HUES6 (cell line): Measurements from ENCODE around the gene TNFSF12.

Source experiments
- H3K27ac ChIP-seq: 2 replicates; pipeline ENCODE4 v1.7.0; 2013; ENCODE audit warnings: low read depth, mild to moderate bottlenecking, low read length, inconsistent platforms
- H3K27me3 ChIP-seq: 2 replicates; pipeline ENCODE4 v1.6.1; 2013; ENCODE audit warnings: low read length; ENCODE audit not compliant: control insufficient read depth, insufficient read depth
- H3K36me3 ChIP-seq: 2 replicates; pipeline ENCODE4 v1.6.1; 2013; ENCODE audit warnings: low read length; ENCODE audit not compliant: control insufficient read depth, insufficient read depth
- H3K4me1 ChIP-seq: 2 replicates; pipeline ENCODE4 v1.6.1; 2013; ENCODE audit warnings: low read length; ENCODE audit not compliant: control insufficient read depth, insufficient read depth
- H3K4me3 ChIP-seq: 2 replicates; pipeline ENCODE4 v1.5.1; 2013; ENCODE audit warnings: low read depth, low read length
- H3K9ac ChIP-seq: one replicate; pipeline ENCODE4 v1.6.1; 2013; ENCODE audit warnings: mild to moderate bottlenecking, low read length
- H3K9me3 ChIP-seq: 2 replicates; pipeline ENCODE4 v1.6.1; 2013; ENCODE audit warnings: low read depth, low read length; ENCODE audit not compliant: control insufficient read depth, insufficient read depth

TNFSF12 gene

GRCh38 chr17:7549401-7550055 is 670 bp downstream of the TNFSF12 start:
- Histone ChIP-seq H3K4me1 (peaks cover 6% of the 10 kb centered on the region; the same call in 1 of the 2 replicates), H3K27me3 (no peaks in the 10 kb centered on the region), H3K9me3 (no peaks in the 10 kb centered on the region), H3K36me3 (no peaks in the 10 kb centered on the region), H3K27ac (no peak overlapping the region), H3K9ac (no peak overlapping the region), H3K4me3 (peak overlapping the region; percentile 85)

- no peaks in the 10 kb centered on the region for H3K27me3 ChIP-seq
- no peak overlapping the region for H3K4me3 ChIP-seq
- H3K4me1 ChIP-seq = peaks cover 6% of the 10 kb centered on the region; the same call in 1 of the 2 replicates
- no peaks in the 10 kb centered on the region for H3K36me3 ChIP-seq
- H3K9me3 ChIP-seq = no peaks in the 10 kb centered on the region
- H3K9ac ChIP-seq = no peak overlapping the region
- H3K27ac ChIP-seq = no peak overlapping the region
Observed at GRCh38 chr17:7550344-7550743, 1.5 kb downstream of the TNFSF12 start.

- Histone ChIP-seq H3K36me3 (no peaks in the 10 kb centered on the region), H3K4me3 (no peak overlapping the region), H3K9me3 (no peaks in the 10 kb centered on the region), H3K27ac (no peak overlapping the region), H3K9ac (no peak overlapping the region), H3K4me1 (peaks cover 6% of the 10 kb centered on the region; the same call in 1 of the 2 replicates), H3K27me3 (no peaks in the 10 kb centered on the region)
Observed at GRCh38 chr17:7551396-7551795, 2.5 kb downstream of the TNFSF12 start.

GRCh38 chr17:7552621-7553051 is 3.8 kb downstream of the TNFSF12 start:
- Histone ChIP-seq H3K27ac (no peak overlapping the region), H3K4me1 (peaks cover 14% of the 10 kb centered on the region), H3K4me3 (no peak overlapping the region), H3K9me3 (no peaks in the 10 kb centered on the region), H3K27me3 (no peaks in the 10 kb centered on the region), H3K36me3 (no peaks in the 10 kb centered on the region), H3K9ac (no peak overlapping the region)

GRCh38 chr17:7553356-7553755 is 4.5 kb downstream of the TNFSF12 start:
- Histone ChIP-seq H3K27ac (no peak overlapping the region), H3K4me3 (no peak overlapping the region), H3K27me3 (no peaks in the 10 kb centered on the region), H3K4me1 (peaks cover 19% of the 10 kb centered on the region), H3K9me3 (no peaks in the 10 kb centered on the region), H3K9ac (no peak overlapping the region), H3K36me3 (no peaks in the 10 kb centered on the region)

GRCh38 chr17:7555320-7555948 is 6.6 kb downstream of the TNFSF12 start:
- H3K4me1 ChIP-seq = peaks cover 35% of the 10 kb centered on the region
- H3K36me3 ChIP-seq = no peaks in the 10 kb centered on the region
- no peak overlapping the region for H3K27ac ChIP-seq
- no peaks in the 10 kb centered on the region for H3K9me3 ChIP-seq
- no peak overlapping the region for H3K9ac ChIP-seq
- H3K27me3 ChIP-seq = no peaks in the 10 kb centered on the region
- H3K4me3 ChIP-seq = no peak overlapping the region

- Histone ChIP-seq H3K36me3 (no peaks in the 10 kb centered on the region), H3K4me3 (no peak overlapping the region), H3K9me3 (no peaks in the 10 kb centered on the region), H3K27me3 (no peaks in the 10 kb centered on the region), H3K27ac (no peak overlapping the region), H3K9ac (no peak overlapping the region), H3K4me1 (peaks cover 39% of the 10 kb centered on the region)
Observed at GRCh38 chr17:7556627-7557026, 7.8 kb downstream of the TNFSF12 start.

- no peak overlapping the region for H3K27ac ChIP-seq
- H3K36me3 ChIP-seq = no peaks in the 10 kb centered on the region
- H3K4me3 ChIP-seq = no peak overlapping the region
- no peak overlapping the region for H3K9ac ChIP-seq
- H3K4me1 ChIP-seq = peaks cover 39% of the 10 kb centered on the region
- H3K9me3 ChIP-seq = no peaks in the 10 kb centered on the region
- no peaks in the 10 kb centered on the region for H3K27me3 ChIP-seq
Observed at GRCh38 chr17:7557147-7557764, 8.4 kb downstream of the TNFSF12 start.

GRCh38 chr17:7557775-7558543 is 9.1 kb downstream of the TNFSF12 start:
- H3K27ac ChIP-seq = no peak overlapping the region
- H3K4me1 ChIP-seq = peaks cover 39% of the 10 kb centered on the region
- H3K27me3 ChIP-seq = no peaks in the 10 kb centered on the region
- H3K4me3 ChIP-seq = peak overlapping the region; percentile 33
- H3K36me3 ChIP-seq = no peaks in the 10 kb centered on the region
- no peaks in the 10 kb centered on the region for H3K9me3 ChIP-seq
- H3K9ac ChIP-seq = peak overlapping the region; percentile 31

- peak within 1 kb of the TSS; percentile 33 for H3K4me3 ChIP-seq
- no peak within 1 kb of the TSS for H3K27ac ChIP-seq
- H3K9me3 ChIP-seq = no peaks in the 10 kb centered on the region
- H3K36me3 ChIP-seq = peaks cover 3% of the 10 kb centered on the region
- H3K9ac ChIP-seq = peak within 1 kb of the TSS; percentile 31
- peaks cover 39% of the 10 kb centered on the region for H3K4me1 ChIP-seq
- H3K27me3 ChIP-seq = no peaks in the 10 kb centered on the region
Observed at GRCh38 chr17:7558544-7559319, 9.9 kb downstream of the TNFSF12 start, which contains the start of gene TNFSF13. TSS of gene TNFSF13 (plus strand) at chr17:7558750. CDS start at chr17:7559040, 290 bp downstream.
